Measurements from ENCODE around the gene HOXB7. TPM values are rescaled to one million over a fixed set of nuclear protein-coding genes. Genes with fewer than 3 reads are reported as not detected.

The HOXB7 gene
- total RNA-seq, 1 experiment from 2014 or later, result not detected

- ATAC-seq (no peak), DNase-seq (ENCODE audit: low spot score) (no peak)
- CTCF ChIA-PET, result interaction anchor here (0.9 to 1.6 kb wide), 3 partner anchors 14 to 40 kb away, joined by 3 to 4 read pairs (median 3); no protein-coding TSS in a partner anchor
- POLR2A ChIA-PET, result interaction anchor here (0.6 kb wide), 1 partner anchor 458 kb away, joined by 3 read pairs; no protein-coding TSS in a partner anchor
- peaks cover 100% of the 10 kb centered on the region; the same call in 1 of the 2 replicates for H3K27me3 Mint-ChIP-seq (ENCODE audit: low read depth)
- H3K4me3 Mint-ChIP-seq, result peak overlapping the region; percentile 59
- H3K4me1 Mint-ChIP-seq, result peaks cover 46% of the 10 kb centered on the region
- no peak for TF ChIP-seq TCF7 (CRISPR knock-in tag; IDR thresholded peaks at IDR 0.05; ENCODE audit: low read depth)
- no peak for TF ChIP-seq MLX (CRISPR knock-in tag; IDR thresholded peaks at IDR 0.05)
- no peak for TF ChIP-seq AFF4 (CRISPR knock-in tag; IDR thresholded peaks at IDR 0.05; ENCODE audit: borderline replicate concordance)
- TF ChIP-seq AR (CRISPR knock-in tag; IDR thresholded peaks at IDR 0.05), result no peak
- no peak for TF ChIP-seq CREM (CRISPR knock-in tag; IDR thresholded peaks at IDR 0.05)
- no peak overlapping the region for H3K27ac Mint-ChIP-seq
- no peaks in the 10 kb centered on the region for H3K9me3 Mint-ChIP-seq
- H3K36me3 Mint-ChIP-seq, result peaks cover 2% of the 10 kb centered on the region; the same call in 1 of the 2 replicates
Observed at GRCh38 chr17:48596000-48596734, 14.7 kb downstream of the HOXB7 start.

GRCh38 chr17:48595278-48595999 is 15.4 kb downstream of the HOXB7 start:
- Mint-ChIP-seq H3K4me3 (peak overlapping the region; percentile 44), H3K9me3 (no peaks in the 10 kb centered on the region), H3K36me3 (peaks cover 2% of the 10 kb centered on the region; the same call in 1 of the 2 replicates), H3K27ac (no peak overlapping the region), H3K4me1 (peaks cover 47% of the 10 kb centered on the region), H3K27me3 (ENCODE audit: low read depth) (peaks cover 100% of the 10 kb centered on the region; the same call in 1 of the 2 replicates)
- ChIA-PET POLR2A (no interaction called here), CTCF (no interaction called here)
- ATAC-seq (no peak), DNase-seq (ENCODE audit: low spot score) (no peak)
- TF ChIP-seq PRRX2 (CRISPR knock-in tag; IDR thresholded peaks at IDR 0.05), result no peak
- TF ChIP-seq PRDM15 (CRISPR knock-in tag; IDR thresholded peaks at IDR 0.05), result peak; percentile 74
- TF ChIP-seq ATF1 (CRISPR knock-in tag; IDR thresholded peaks at IDR 0.05), result no peak
